Prostate gland (tissue), 2 donors: ENCODE results near the gene OGDH. TPM values are rescaled to one million over a fixed set of nuclear protein-coding genes. Genes with fewer than 3 reads are reported as not detected.

ENCODE experiments used
- DNase-seq: peaks from one replicate; pipeline ENCODE4 v3.0.0-alpha.2; 2019; ENCODE audit warnings: low spot score
- H3K27ac ChIP-seq, 2 donors: fragments of 200-600 bp; sonication (generic); 2 replicates each; pipeline ENCODE4 v1.5.1; 2017 to 2019
- H3K27me3 ChIP-seq: fragments of 200-600 bp; sonication (generic); replicated peaks from 2 replicates; pipeline ENCODE4 v1.5.1; 2019; ENCODE audit not compliant: insufficient read depth
- H3K36me3 ChIP-seq, 2 donors: fragments of 200-600 bp; sonication (generic); 1 replicate in 1 of 2; 2 replicates in 1 of 2; pipeline versions ENCODE4 v1.5.1 to v1.8.1; 2017 to 2019
- H3K4me1 ChIP-seq: fragments of 200-600 bp; sonication (generic); replicated peaks from 2 replicates; pipeline ENCODE4 v1.5.1; 2019
- H3K4me3 ChIP-seq, 2 donors: fragments of 200-600 bp; sonication (generic); 2 replicates each; pipeline ENCODE4 v1.5.1; 2017 to 2019
- H3K9me3 ChIP-seq: fragments of 200-600 bp; sonication (generic); 2 replicates; pipeline ENCODE4 v1.5.1; 2017
- POLR2A ChIP-seq: fragments of 450-650 bp; IDR thresholded peaks from one replicate; pipeline ENCODE4 v1.6.1; 2016; ENCODE audit warnings: antibody characterized with exemption, mild to moderate bottlenecking
- POLR2AphosphoS5 ChIP-seq: sonication (generic); formaldehyde crosslinking; IDR thresholded peaks from one replicate; pipeline ENCODE4 v1.6.1; 2017; ENCODE audit warnings: antibody characterized with exemption
- WGBS: methylation state at CpG from one replicate; pipeline ENCODE4 v1.1.5; 2018; 5-methylcytosine and 5-hydroxymethylcytosine counted together
- intact Hi-C: fragments of 100-400 bp; cut with DNase I; formaldehyde crosslinking; loops from one replicate; pipeline ENCODE4 v1.14.2; 2022
- total RNA-seq, 2 donors: library from RNA; depleted of rRNA; stranded (reverse); fragments of >200 nt; gene quantifications; one replicate each; pipeline ENCODE4 v1.1.0, GENCODE V29; 2016
- TF ChIP-seq, protein P1 (sequence below), 4 experiments: fragments of 200-600 bp in 2 of 4; fragments of 450-650 bp in 2 of 4; sonication (generic) in 2 of 4; IDR thresholded peaks; 1 replicate in 3 of 4; 2 replicates in 1 of 4; pipeline ENCODE4 v1.5.1; 2016 to 2019; ENCODE audit warnings: antibody characterized with exemption in 4 of 4, mild to moderate bottlenecking in 2 of 4, moderate library complexity in 2 of 4

Gene OGDH
- total RNA-seq, 2 donors from 2014 or later, result 70.4 to 96.9 TPM

DNA sequence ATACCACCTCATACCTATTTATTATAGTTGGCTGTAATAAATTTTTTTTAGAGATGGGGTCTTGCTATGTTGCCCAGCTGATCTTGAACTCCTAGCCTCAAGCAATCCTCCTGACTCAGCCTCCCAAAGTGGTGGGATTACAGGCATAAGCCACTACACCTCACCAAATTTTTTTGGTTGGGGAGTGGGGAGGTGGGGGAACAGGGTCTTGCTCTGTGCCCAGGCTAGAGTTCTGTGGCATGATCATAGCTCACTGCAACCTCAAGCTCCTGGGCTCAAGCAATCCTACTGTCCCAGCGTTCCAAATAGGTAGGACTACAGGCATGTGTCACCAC lies 3.9 kb upstream of the OGDH start:
- intact Hi-C loops, result loop anchor here (10.0 kb wide), 2 partner anchors 142 to 382 kb away; partner anchors contain the start of gene ZMIZ2
- 69% methylated on average over 1 of the region's 1 CpG for WGBS
- Histone ChIP-seq H3K36me3 (no peaks in the 10 kb centered on the region), H3K9me3 (no peaks in the 10 kb centered on the region), H3K27me3 (no peaks in the 10 kb centered on the region), H3K4me1 (no peaks in the 10 kb centered on the region), H3K4me3 (no peak overlapping the region), H3K27ac (no peak overlapping the region)
- DNase-seq, result no peak
- TF ChIP-seq POLR2A, result no peak
- no peak for TF ChIP-seq POLR2AphosphoS5
- TF ChIP-seq, protein P1, sequence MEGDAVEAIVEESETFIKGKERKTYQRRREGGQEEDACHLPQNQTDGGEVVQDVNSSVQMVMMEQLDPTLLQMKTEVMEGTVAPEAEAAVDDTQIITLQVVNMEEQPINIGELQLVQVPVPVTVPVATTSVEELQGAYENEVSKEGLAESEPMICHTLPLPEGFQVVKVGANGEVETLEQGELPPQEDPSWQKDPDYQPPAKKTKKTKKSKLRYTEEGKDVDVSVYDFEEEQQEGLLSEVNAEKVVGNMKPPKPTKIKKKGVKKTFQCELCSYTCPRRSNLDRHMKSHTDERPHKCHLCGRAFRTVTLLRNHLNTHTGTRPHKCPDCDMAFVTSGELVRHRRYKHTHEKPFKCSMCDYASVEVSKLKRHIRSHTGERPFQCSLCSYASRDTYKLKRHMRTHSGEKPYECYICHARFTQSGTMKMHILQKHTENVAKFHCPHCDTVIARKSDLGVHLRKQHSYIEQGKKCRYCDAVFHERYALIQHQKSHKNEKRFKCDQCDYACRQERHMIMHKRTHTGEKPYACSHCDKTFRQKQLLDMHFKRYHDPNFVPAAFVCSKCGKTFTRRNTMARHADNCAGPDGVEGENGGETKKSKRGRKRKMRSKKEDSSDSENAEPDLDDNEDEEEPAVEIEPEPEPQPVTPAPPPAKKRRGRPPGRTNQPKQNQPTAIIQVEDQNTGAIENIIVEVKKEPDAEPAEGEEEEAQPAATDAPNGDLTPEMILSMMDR (IDR thresholded peaks at IDR 0.05), result no peak

DNA sequence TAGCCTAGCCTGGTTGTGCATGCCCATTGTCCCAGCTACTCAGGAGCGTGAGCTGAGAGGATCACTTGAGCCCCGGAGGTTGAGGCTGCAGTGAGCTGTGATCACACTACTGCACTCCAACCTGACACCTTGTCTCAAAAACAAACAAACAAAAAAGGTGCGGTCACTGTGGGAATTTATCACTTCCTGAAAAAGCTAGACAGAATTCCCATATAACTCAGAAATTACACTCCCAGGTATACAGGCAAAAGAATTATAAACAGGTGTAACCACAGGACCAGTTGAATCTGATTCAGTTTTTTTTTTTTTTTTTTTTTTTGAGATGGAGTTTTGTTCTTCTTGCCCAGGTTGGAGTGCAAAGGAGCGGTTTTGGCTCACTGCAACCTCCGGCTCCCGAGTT lies 3.2 kb upstream of the OGDH start:
- no peak overlapping the region for H3K4me3 ChIP-seq
- 62% methylated on average over 6 of the region's 6 CpGs for WGBS
- H3K4me1 ChIP-seq, result no peaks in the 10 kb centered on the region
- no peaks in the 10 kb centered on the region for H3K9me3 ChIP-seq
- TF ChIP-seq POLR2A (no peak), POLR2AphosphoS5 (no peak)
- TF ChIP-seq, protein P1 (IDR thresholded peaks at IDR 0.05), result no peak
- no peaks in the 10 kb centered on the region for H3K36me3 ChIP-seq
- intact Hi-C loops, result loop anchor here (10.0 kb wide), 2 partner anchors 142 to 382 kb away; partner anchors contain the start of gene ZMIZ2
- H3K27ac ChIP-seq, result no peak overlapping the region
- DNase-seq, result no peak
- no peaks in the 10 kb centered on the region for H3K27me3 ChIP-seq

DNA sequence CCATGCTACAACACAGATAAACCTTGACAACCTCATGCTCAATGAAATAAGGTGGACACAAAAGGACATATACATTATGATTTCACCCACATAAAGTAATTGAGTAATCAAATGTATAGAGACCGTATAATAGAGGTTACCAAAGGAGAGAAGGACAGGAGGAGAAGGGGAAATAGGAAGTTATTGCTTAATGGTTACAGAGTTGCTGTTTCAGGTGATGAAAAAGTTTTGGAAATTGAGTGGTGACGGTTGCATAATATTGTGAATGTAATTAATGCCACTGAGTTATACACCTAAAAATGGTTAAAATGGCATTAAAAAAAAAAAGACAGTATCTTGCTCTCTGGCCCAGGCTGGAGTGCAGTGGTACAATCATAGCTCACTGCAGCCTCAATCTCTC lies 1.5 kb upstream of the OGDH start:
- 88% methylated on average over 2 of the region's 2 CpGs for WGBS
- H3K4me1 ChIP-seq, result no peaks in the 10 kb centered on the region
- intact Hi-C loops, result loop anchor here (10.0 kb wide), 2 partner anchors 140 to 380 kb away; partner anchors contain the start of gene ZMIZ2
- no peaks in the 10 kb centered on the region for H3K36me3 ChIP-seq
- no peak for DNase-seq
- no peaks in the 10 kb centered on the region for H3K27me3 ChIP-seq
- no peak overlapping the region for H3K4me3 ChIP-seq
- H3K9me3 ChIP-seq, result no peaks in the 10 kb centered on the region
- H3K27ac ChIP-seq, result no peak overlapping the region
- TF ChIP-seq POLR2A (no peak), POLR2AphosphoS5 (no peak)

DNA sequence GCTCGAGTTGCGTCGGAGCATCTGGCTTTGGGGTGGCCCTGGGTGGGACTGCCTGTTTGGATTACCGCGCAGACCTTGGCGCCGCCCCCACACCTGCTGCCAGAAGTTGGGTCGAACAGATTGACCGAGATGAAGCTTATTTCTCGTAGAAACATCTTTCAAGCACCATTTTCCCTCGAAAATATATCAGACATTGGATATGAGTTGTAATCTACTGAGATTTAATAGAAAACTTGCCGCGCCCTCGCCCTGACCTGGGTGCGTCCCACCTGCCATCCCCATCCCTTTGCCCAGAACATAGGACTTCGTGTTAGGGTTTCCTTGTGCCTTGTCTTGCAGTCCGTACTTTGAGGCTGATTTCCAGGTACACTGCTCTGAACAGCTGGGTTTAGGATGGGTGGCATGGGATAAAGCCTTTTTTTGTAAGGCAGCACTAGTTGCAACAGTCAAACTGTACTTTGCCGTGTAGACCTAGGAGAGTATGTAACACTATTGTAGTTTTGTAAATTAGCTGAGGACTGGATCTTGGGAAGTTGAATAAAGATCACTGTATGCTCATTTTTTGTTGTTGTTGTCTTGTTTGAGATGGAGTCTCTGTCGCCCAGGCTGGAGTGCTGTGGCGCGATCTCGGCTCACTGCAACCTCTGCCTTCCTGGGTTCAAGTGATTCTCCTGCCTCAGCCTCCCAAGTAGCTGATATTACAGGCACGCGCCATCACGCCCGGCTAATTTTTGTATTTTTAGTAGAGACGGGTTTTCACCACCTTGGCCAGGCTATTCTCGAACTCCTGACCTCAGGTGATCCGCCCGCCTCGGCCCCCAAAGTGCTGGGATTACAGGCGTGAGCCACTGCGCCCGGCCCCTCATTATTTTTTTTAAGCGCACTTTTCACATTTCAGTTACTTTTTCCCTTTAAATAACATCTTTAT lies 978 bp downstream of the OGDH start:
- WGBS, result 45% methylated on average over 35 of the region's 35 CpGs
- Histone ChIP-seq H3K36me3 (no peaks in the 10 kb centered on the region), H3K27me3 (no peaks in the 10 kb centered on the region), H3K9me3 (no peaks in the 10 kb centered on the region), H3K4me1 (no peaks in the 10 kb centered on the region), H3K27ac (peak overlapping the region; percentile 94 to 99), H3K4me3 (peak overlapping the region; percentile 60 to 87)
- no peak for DNase-seq
- TF ChIP-seq POLR2A (no peak), POLR2AphosphoS5 (no peak)
- TF ChIP-seq, protein P1 (IDR thresholded peaks at IDR 0.05), result no peak
- intact Hi-C loops, result loop anchor here (1.0 to 10.0 kb wide), 6 partner anchors 25 to 377 kb away; partner anchors contain the start of genes H2AZ2, PPIA, PURB and TMED4

DNA sequence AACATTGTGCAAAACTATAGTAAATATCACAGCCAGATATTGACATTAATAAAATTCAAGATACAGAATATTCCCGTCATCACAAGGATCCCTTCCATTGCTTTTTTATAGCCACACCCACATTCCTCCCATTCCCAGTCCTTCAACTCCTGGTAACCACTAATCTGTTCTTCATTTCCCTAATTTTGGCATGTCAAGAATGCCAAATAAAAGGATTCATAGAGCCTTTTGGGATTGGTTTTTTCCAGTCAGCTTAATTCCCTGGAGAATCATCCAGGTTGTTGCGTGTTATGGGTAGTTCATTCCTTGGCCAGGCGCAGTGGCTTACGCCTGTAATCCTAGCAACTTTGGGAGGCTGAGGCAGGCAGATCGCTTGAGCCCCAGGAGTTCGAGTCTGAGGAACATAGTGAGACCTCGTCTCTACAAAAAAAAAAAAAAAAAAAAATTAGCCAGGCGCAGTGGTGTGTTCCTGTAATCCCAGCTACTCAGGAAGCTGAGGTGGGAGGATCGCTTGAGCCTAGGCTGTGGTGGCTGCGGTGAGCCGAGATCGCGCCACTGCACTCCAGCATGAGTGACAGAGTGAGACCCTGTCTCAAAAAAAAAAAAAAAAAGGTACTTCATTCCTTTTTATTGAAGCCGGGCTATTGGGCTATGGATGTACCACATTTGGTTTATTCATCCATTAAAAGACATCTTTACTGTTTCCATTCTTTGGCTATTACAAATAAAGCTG lies 2.7 kb downstream of the OGDH start:
- WGBS, result 73% methylated on average over 14 of the region's 14 CpGs
- Histone ChIP-seq H3K27me3 (no peaks in the 10 kb centered on the region), H3K4me3 (no peak overlapping the region), H3K27ac (no peak overlapping the region), H3K4me1 (no peaks in the 10 kb centered on the region), H3K36me3 (no peaks in the 10 kb centered on the region), H3K9me3 (no peaks in the 10 kb centered on the region)
- intact Hi-C loops, result loop anchor here (10.0 kb wide), 2 partner anchors 136 to 376 kb away; partner anchors contain the start of gene ZMIZ2
- DNase-seq, result no peak
- TF ChIP-seq POLR2A, result no peak
- TF ChIP-seq, protein P1 (IDR thresholded peaks at IDR 0.05), result no peak
- no peak for TF ChIP-seq POLR2AphosphoS5
